ENCODE results near the gene ZBTB47.

ZBTB47 gene

GRCh38 chr3:42653560-42654330, at the start of gene ZBTB47:
ZBTB47 (plus strand) TSS chr3:42653697; CDS start chr3:42658356, 4,659 bp downstream.
- DNase-seq (ENCODE audit: low spot score): no peak

- peak; percentile 22 for DNase-seq (ENCODE audit: low spot score)
These were observed 47.8 kb upstream of the ZBTB47 start for GRCh38 chr3:42605546-42606173.

DNA sequence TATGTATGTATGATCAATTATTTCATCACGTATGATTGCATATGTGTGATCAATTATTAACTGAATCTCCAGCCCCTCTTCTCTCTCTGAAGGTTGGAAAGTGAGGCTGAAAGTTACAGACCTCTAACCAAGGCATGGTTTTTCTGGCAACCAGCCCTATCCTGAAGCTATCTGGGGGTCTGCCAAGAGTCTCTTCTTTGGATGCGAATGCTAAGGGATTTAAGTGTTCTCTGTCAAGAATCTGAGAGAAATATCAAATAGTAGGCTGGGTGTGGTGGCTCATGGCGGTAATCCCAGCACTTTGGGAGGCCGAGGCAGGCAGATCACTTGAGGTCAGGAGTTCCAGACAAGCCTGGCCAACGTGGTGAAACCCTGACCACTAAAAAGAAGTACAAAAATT, 44.9 kb upstream of the ZBTB47 start:
- peak; percentile 45 for DNase-seq (ENCODE audit: low spot score)

DNA sequence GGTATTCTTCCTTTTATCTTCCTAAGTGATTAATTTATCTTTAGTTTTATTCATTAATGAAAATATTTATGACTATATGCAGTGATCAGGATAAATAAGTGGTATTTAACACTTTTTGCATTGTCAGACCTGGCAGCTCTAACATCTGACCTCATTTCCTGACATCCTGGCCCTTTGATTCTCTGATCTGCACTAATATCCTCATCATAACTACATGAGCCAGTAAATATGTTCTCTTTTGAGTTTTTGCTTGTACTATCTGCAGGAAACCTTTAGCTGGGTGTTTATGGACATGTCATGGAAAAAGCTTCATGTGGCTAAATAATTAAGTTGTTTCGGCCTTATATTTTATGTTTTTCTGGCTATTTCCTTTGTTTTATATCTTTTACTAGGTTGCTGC, 42.5 kb upstream of the ZBTB47 start:
- DNase-seq (ENCODE audit: low spot score): no peak

DNA sequence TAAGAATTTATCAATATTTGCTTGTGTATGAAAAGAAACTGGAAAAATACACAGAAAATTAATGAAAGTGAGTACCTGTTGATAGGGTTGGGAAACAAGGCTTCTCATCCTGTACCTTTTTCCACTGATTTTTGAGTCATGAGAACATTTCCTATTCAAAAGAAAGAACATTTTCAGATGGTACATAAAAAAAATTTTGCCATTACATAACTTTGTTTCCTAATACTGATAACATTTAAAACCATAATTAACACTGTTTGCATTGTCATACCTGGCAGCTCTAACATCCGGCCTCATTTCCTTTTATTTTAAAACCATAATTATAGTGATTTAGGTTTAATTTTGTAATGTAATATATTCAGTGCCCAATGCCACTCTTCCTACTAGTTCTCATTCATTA, 41.3 kb upstream of the ZBTB47 start:
- no peak for DNase-seq (ENCODE audit: low spot score)

GRCh38 chr3:42612928-42613327, 40.6 kb upstream of the ZBTB47 start:
- no peak for DNase-seq (ENCODE audit: low spot score)

DNA sequence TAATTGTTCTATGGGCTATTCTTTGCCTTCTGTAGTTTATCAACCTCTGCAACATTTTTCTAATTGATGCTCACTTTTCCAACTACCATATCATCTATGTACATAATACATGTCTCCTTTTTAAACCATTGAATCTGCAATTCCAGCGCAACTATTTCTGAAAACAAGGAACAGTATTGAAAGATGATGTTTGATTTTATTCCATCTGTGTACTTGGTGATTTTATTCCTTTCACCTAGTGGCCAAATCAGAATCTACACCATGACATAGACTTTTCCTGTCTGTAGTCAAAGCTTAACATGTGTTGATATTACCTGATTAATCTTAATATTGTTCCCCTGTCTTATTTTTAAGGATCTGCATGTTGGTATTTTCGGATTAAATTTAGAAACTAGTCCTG, 40.0 kb upstream of the ZBTB47 start:
- DNase-seq (ENCODE audit: low spot score): peak; percentile 15

DNA sequence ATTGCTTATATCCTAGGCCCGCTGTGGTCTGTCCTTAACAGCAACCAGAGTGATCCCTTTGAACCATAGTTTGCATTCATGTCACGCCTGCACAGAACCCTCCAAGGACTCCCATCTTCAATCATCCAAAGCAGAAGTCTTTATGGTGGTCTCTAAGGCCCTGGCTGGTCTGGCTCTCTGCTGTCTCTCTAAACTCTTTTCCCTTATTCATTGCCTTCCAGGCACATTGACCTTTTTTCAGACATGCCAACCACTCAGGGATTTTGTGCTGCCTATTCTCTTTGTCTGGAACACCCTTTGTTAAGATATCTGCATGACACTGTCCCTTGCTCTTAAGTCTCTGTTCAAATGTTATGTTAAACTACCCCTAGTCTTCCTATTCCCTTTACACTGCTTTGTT, 21.9 kb upstream of the ZBTB47 start:
- DNase-seq (ENCODE audit: low spot score): no peak

GRCh38 chr3:42632146-42632545, 21.4 kb upstream of the ZBTB47 start:
- no peak for DNase-seq (ENCODE audit: low spot score)

GRCh38 chr3:42633544-42633943, 20.0 kb upstream of the ZBTB47 start:
- no peak for DNase-seq (ENCODE audit: low spot score)

DNA sequence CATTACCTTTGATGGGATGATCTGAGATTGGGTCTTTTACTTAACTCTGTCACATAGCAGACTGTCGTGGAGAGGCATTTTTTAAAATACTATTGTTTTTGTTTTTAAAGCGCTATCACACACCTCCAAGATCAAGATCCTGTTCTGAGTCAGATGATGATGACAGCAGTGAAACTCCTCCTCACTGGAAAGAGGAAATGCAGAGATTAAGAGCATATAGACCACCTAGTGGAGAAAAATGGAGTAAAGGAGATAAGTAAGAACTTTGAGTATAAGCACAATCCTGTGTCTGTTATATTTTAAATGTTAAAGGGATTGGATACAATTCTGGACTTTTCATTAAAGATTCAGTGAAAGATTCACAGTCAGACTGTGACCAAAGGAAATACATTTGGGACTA, 18.4 kb upstream of the ZBTB47 start:
- DNase-seq (ENCODE audit: low spot score): no peak

DNA sequence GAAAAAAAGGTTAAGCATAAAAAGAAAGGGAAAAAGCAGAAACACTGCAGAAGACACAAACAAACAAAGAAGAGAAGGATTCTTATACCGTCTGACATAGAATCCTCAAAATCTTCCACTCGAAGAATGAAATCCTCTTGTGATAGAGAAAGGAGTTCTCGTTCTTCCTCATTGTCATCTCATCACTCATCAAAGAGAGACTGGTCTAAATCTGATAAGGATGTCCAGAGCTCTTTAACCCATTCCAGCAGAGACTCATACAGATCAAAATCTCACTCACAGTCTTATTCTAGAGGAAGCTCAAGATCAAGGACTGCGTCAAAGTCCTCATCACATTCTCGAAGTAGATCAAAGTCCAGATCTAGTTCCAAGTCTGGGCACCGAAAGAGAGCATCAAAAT, 16.5 kb upstream of the ZBTB47 start:
- no peak for DNase-seq (ENCODE audit: low spot score)

- no peak for DNase-seq (ENCODE audit: low spot score)
These were observed 15.1 kb upstream of the ZBTB47 start for GRCh38 chr3:42638339-42638842.

DNA sequence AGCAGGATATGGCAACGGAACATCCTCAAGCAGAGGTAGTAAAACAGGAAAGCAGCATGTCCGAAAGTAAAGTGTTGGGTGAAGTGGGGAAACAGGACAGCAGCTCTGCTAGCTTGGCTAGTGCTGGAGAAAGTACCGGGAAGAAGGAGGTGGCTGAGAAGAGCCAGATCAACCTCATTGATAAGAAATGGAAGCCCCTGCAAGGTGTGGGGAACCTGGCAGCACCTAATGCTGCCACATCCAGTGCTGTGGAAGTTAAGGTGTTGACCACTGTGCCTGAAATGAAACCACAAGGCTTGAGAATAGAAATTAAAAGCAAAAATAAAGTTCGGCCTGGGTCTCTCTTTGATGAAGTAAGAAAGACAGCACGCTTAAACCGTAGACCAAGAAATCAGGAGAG, 14.3 kb upstream of the ZBTB47 start:
- DNase-seq (ENCODE audit: low spot score): no peak

- DNase-seq (ENCODE audit: low spot score): no peak
These were observed 13.4 kb upstream of the ZBTB47 start for GRCh38 chr3:42640129-42640528.

- no peak for DNase-seq (ENCODE audit: low spot score)
These were observed 12.6 kb upstream of the ZBTB47 start for GRCh38 chr3:42640771-42641370.

GRCh38 chr3:42647821-42648459, 5.6 kb upstream of the ZBTB47 start:
- no peak for DNase-seq (ENCODE audit: low spot score)

GRCh38 chr3:42649006-42649405, 4.5 kb upstream of the ZBTB47 start:
- no peak for DNase-seq (ENCODE audit: low spot score)

DNA sequence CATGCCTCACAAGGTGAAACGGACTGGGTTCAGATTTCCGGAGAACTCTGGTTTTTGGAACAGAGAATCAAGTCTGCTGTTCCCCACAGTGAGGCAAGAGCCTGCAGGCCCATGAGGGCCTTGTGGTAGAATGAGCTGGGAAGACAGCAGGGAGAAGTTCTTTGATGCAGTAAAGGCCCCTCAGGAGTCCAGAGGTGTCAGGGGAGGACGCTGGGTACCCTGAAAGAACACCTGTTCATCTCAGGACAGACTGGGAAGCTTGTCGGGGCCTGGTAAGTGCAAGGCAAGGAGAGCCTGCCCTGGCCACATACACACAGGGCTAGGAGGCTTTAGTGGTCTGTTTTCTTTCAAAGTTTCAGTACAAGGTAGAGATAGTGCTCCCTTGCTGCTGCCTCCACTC, 3.7 kb upstream of the ZBTB47 start:
- DNase-seq (ENCODE audit: low spot score): no peak

DNA sequence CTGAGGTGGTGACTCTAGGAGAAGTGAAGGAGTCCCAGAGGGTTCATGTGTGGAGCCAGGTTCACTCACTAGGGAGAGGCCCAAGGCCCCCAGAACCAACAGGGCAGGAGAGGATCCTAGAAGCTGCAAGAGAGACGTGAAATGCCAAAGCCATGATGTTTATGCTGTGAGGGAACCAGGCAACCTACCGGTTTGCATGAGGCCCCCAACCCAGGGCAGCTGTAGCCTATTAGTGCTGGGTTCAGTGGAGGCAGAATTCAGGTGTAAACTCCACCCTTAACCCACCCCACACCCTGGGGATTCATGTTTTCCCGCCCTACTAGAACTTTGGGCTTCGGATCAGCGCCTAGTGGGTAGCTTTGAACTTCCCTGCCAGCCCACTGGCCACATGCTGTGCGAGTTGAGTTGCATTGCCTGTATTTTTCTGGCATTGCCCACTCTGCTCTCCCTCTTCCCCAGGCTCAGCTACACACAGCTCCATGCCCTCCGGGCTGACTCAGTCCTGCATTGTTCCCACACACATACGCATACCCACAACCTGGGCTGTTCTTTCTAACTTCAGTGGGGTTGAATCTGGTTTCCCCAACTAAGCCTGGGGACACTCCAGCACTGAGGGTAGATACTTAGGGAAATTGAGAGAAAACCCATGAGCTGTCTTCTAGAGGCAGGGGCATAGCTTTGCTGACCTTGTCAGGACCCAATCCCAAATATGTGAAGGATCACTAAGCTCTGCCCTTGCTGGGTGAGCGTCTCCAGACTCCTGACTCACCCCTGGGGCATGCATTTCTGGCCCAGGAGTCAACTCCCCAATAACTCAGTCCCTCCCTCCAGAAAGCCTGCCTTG, 2.0 kb upstream of the ZBTB47 start:
- DNase-seq (ENCODE audit: low spot score): no peak

- no peak for DNase-seq (ENCODE audit: low spot score)
These were observed 1.3 kb upstream of the ZBTB47 start for GRCh38 chr3:42652251-42652610.

Data from cerebellar cortex (tissue), 1 donor.